OCI-LY7 (cell line): Measurements from ENCODE around the gene UBE2L6. TPM values are rescaled to one million over a fixed set of nuclear protein-coding genes. Genes with fewer than 3 reads are reported as not detected.

Experiments used
- BruUV-seq: library from RNA; stranded (reverse); fragments of 400-500 nt; replicated peaks from 2 replicates; lab custom pipeline; 2021; lab: Mats Ljungman, UMichigan
- CTCF ChIA-PET: fragments of 300-600 bp; sonication (Branson Sonifier 250); formaldehyde crosslinking; loops from one replicate; lab custom pipeline; 2022; ENCODE audit warnings: antibody characterized with exemption; ENCODE audit not compliant: unreplicated experiment; lab: Charles Lee
- POLR2A ChIA-PET: fragments of 300-600 bp; sonication (Branson Sonifier 250); formaldehyde crosslinking; loops from one replicate; lab custom pipeline; 2022; ENCODE audit warnings: antibody characterized with exemption; lab: Charles Lee
- DNase-seq: peaks from one replicate; pipeline ENCODE4 v3.0.0-alpha.2; 2015; ENCODE audit warnings: low spot score
- H2AFZ ChIP-seq: fragments of 200-600 bp; sonication (generic), shearing (Covaris generic); 2 replicates; pipeline ENCODE4 v1.6.1; 2014; ENCODE audit warnings: mild to moderate bottlenecking, antibody characterized with exemption, low read length, moderate library complexity
- H3K27ac ChIP-seq: fragments of 200-600 bp; sonication (generic); 2 replicates; pipeline ENCODE4 v1.5.1; 2014; ENCODE audit warnings: mixed run types, low read depth, mild to moderate bottlenecking, moderate library complexity, low read length, inconsistent platforms; ENCODE audit not compliant: poor library complexity, severe bottlenecking
- H3K36me3 ChIP-seq: fragments of 200-600 bp; sonication (generic); 2 replicates; pipeline ENCODE4 v1.6.1; 2014; ENCODE audit warnings: mild to moderate bottlenecking, antibody characterized with exemption, low read length, moderate library complexity, mixed read lengths; ENCODE audit not compliant: insufficient read depth
- H3K4me1 ChIP-seq: fragments of 200-600 bp; sonication (generic); 2 replicates; pipeline ENCODE4 v1.5.1; 2014; ENCODE audit warnings: mild to moderate bottlenecking, low read length; ENCODE audit not compliant: insufficient read depth, poor library complexity, severe bottlenecking
- H3K4me2 ChIP-seq: fragments of 200-600 bp; sonication (generic); 2 replicates; pipeline ENCODE4 v1.6.1; 2014; ENCODE audit warnings: mild to moderate bottlenecking, low read length
- H3K4me3 ChIP-seq: fragments of 200-600 bp; sonication (generic); 2 replicates; pipeline ENCODE4 v1.5.1; 2014; ENCODE audit warnings: mild to moderate bottlenecking, low read depth, low read length; ENCODE audit not compliant: poor library complexity, severe bottlenecking
- H3K79me2 ChIP-seq: fragments of 200-600 bp; sonication (generic); 2 replicates; pipeline ENCODE4 v1.6.1; 2016; ENCODE audit warnings: low read depth, mild to moderate bottlenecking, low read length, moderate library complexity, mixed read lengths; ENCODE audit not compliant: insufficient read depth
- H3K9me2 ChIP-seq: fragments of 200-600 bp; sonication (generic); 2 replicates; pipeline ENCODE4 v1.6.1; 2016; ENCODE audit warnings: mild to moderate bottlenecking, low read length, mixed read lengths; ENCODE audit not compliant: insufficient read depth
- H3K9me3 ChIP-seq: fragments of 200-600 bp; sonication (generic); 2 replicates; pipeline ENCODE4 v1.6.1; 2014; ENCODE audit warnings: mild to moderate bottlenecking, mixed run types, low read length, mixed read lengths
- H4K20me1 ChIP-seq: fragments of 200-600 bp; sonication (generic); 2 replicates; pipeline ENCODE4 v1.6.1; 2014; ENCODE audit warnings: mild to moderate bottlenecking, antibody characterized with exemption, low read length, moderate library complexity, mixed read lengths; ENCODE audit not compliant: insufficient read depth
- EZH2phosphoT487 ChIP-seq: fragments of 200-600 bp; sonication (generic); IDR thresholded peaks from 2 replicates; pipeline ENCODE4 v1.6.1; 2018; ENCODE audit warnings: low read depth, borderline replicate concordance, mild to moderate bottlenecking, mixed run types, antibody characterized with exemption, low read length, moderate library complexity, mixed read lengths
- intact Hi-C: fragments of 100-400 bp; cut with micrococcal nuclease; formaldehyde crosslinking; loops from one replicate; pipeline ENCODE4 v1.10.0; 2022; ENCODE audit not compliant: unreplicated experiment
- total RNA-seq, 2 experiments: library from RNA; depleted of rRNA in 1 of 2; stranded (reverse); fragments of >200 nt in 1 of 2; shearing (Covaris generic) in 1 of 2; gene quantifications; 2 replicates each; pipeline ENCODE4 v1.2.3, GENCODE V29; 2014 to 2022
- TF ChIP-seq, protein P1 (sequence below): fragments of 200-600 bp; sonication (generic); conservative IDR thresholded peaks from 2 replicates; pipeline ENCODE4 v1.5.1; 2014; ENCODE audit warnings: mild to moderate bottlenecking, antibody characterized with exemption, low read length, moderate library complexity, mixed read lengths

The UBE2L6 gene
- total RNA-seq, 2 experiments from 2014 or later = 51.7 to 68.9 TPM

DNA sequence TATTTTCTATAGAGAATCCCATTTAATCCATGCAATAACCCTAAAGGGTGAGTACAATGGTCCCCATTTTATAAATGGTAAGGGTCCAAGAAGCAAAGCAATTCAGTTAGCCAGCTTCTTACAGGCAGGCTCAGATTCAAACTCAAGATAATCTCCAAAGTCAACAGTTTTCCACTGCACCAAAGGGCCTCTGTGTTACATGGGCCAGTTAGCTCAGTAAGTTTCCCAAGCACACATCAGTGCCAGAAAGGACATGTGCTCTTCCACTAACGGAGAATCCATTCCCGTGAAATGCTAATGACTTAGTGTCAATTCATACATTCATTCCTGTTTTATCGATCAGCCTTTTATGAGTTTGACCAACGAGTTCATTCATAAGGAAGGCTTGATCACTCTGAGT is 63.0 kb downstream of the UBE2L6 start:
- H3K9me3 ChIP-seq = no peaks in the 10 kb centered on the region
- H3K4me1 ChIP-seq = no peaks in the 10 kb centered on the region
- DNase-seq = no peak
- no peaks in the 10 kb centered on the region for H3K9me2 ChIP-seq
- H2AFZ ChIP-seq = no peak overlapping the region
- TF ChIP-seq, protein P1, sequence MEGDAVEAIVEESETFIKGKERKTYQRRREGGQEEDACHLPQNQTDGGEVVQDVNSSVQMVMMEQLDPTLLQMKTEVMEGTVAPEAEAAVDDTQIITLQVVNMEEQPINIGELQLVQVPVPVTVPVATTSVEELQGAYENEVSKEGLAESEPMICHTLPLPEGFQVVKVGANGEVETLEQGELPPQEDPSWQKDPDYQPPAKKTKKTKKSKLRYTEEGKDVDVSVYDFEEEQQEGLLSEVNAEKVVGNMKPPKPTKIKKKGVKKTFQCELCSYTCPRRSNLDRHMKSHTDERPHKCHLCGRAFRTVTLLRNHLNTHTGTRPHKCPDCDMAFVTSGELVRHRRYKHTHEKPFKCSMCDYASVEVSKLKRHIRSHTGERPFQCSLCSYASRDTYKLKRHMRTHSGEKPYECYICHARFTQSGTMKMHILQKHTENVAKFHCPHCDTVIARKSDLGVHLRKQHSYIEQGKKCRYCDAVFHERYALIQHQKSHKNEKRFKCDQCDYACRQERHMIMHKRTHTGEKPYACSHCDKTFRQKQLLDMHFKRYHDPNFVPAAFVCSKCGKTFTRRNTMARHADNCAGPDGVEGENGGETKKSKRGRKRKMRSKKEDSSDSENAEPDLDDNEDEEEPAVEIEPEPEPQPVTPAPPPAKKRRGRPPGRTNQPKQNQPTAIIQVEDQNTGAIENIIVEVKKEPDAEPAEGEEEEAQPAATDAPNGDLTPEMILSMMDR = no peak
- TF ChIP-seq EZH2phosphoT487 = no peak
- ChIA-PET POLR2A (interaction anchor here (1.0 to 6.6 kb wide), 2 partner anchors 9 kb away, joined by 5 to 42 read pairs; no protein-coding TSS in a partner anchor), CTCF (interaction anchor here (0.5 to 2.3 kb wide), 2 partner anchors 11 to 63 kb away, joined by 3 to 10 read pairs; partner anchors contain the start of gene UBE2L6)
- no peak overlapping the region for H3K4me2 ChIP-seq
- peaks cover 7% of the 10 kb centered on the region; the same call in 1 of the 2 replicates for H3K79me2 ChIP-seq
- H3K36me3 ChIP-seq = peaks cover 82% of the 10 kb centered on the region
- intact Hi-C loops = no loop called here
- H4K20me1 ChIP-seq = no peaks in the 10 kb centered on the region
- no peak overlapping the region for H3K4me3 ChIP-seq
- BruUV-seq = no TSS peak
- no peak overlapping the region for H3K27ac ChIP-seq

DNA sequence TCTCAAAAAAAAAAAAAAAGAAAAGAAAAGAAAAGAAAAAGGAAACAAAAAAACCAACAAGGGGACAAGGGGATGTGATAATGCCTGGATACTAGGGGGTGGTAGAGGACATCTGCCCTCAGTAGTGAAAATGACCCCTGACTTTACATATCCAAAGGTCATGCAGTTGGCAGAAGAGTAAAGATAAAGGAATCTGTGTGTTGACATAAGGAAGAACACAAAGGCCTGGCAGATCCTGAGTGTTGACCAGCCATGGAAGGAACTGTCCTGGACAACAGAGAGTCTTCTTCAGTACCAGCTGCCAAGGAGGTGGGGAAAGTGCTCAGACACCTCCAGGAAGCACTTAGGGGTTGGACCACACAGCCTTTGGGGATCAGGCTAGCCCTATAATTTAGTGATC is 64.6 kb downstream of the UBE2L6 start:
- Histone ChIP-seq H3K9me2 (no peaks in the 10 kb centered on the region), H3K4me2 (no peak overlapping the region), H4K20me1 (no peaks in the 10 kb centered on the region), H3K36me3 (peaks cover 89% of the 10 kb centered on the region), H3K27ac (no peak overlapping the region), H3K4me1 (no peaks in the 10 kb centered on the region), H3K79me2 (peaks cover 7% of the 10 kb centered on the region; the same call in 1 of the 2 replicates), H3K4me3 (no peak overlapping the region), H3K9me3 (no peaks in the 10 kb centered on the region), H2AFZ (no peak overlapping the region)
- BruUV-seq = no TSS peak
- intact Hi-C loops = no loop called here
- TF ChIP-seq, protein P1 = no peak
- TF ChIP-seq EZH2phosphoT487 = no peak
- POLR2A ChIA-PET = interaction anchor here (0.7 to 6.6 kb wide), 4 partner anchors 8 to 9 kb away, joined by 4 to 42 read pairs (median 7); no protein-coding TSS in a partner anchor
- no peak for DNase-seq
- CTCF ChIA-PET = interaction anchor here (2.1 kb wide), 1 partner anchor 9 kb away, joined by 10 read pairs; no protein-coding TSS in a partner anchor

DNA sequence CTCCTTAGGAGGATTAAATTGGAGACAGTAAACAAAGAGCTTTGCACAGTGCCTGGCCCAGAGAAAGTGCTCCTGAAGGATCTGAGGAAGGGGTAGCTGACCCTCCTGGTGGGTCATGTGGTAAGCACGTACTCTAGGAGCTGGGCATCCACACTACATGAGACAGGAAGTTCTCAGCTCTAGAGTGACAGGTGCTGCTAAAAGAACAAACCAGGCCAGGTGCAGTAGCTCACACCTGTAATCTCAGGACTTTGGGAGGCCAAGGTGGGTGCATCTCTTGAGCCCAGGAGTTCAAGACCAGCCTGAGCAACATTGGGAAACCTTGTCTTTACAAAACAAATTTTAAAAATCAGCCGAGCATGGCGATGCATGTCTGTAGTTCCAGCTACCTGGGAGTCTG is 65.1 kb downstream of the UBE2L6 start:
- H3K9me2 ChIP-seq = no peaks in the 10 kb centered on the region
- H3K79me2 ChIP-seq = peaks cover 7% of the 10 kb centered on the region; the same call in 1 of the 2 replicates
- H3K4me3 ChIP-seq = no peak overlapping the region
- no peaks in the 10 kb centered on the region for H4K20me1 ChIP-seq
- DNase-seq = no peak
- H2AFZ ChIP-seq = no peak overlapping the region
- no TSS peak for BruUV-seq
- H3K36me3 ChIP-seq = peaks cover 90% of the 10 kb centered on the region
- H3K4me1 ChIP-seq = no peaks in the 10 kb centered on the region
- TF ChIP-seq, protein P1 = no peak
- TF ChIP-seq EZH2phosphoT487 = no peak
- POLR2A ChIA-PET = interaction anchor here (1.1 to 3.0 kb wide), 6 partner anchors 9 to 24 kb away, joined by 3 to 11 read pairs (median 5); partner anchors contain the start of gene SLC43A1
- H3K4me2 ChIP-seq = no peak overlapping the region
- no peaks in the 10 kb centered on the region for H3K9me3 ChIP-seq
- CTCF ChIA-PET = interaction anchor here (2.1 kb wide), 1 partner anchor 9 kb away, joined by 10 read pairs; no protein-coding TSS in a partner anchor
- intact Hi-C loops = no loop called here
- no peak overlapping the region for H3K27ac ChIP-seq
